Measurements from ENCODE around the gene ATP6V0A4.
"Not testable (repeated sequence)": the region's sequence is repeated elsewhere in the genome, so short reads cannot be mapped to it uniquely, and the experiment has no call there.

Gene ATP6V0A4

DNA sequence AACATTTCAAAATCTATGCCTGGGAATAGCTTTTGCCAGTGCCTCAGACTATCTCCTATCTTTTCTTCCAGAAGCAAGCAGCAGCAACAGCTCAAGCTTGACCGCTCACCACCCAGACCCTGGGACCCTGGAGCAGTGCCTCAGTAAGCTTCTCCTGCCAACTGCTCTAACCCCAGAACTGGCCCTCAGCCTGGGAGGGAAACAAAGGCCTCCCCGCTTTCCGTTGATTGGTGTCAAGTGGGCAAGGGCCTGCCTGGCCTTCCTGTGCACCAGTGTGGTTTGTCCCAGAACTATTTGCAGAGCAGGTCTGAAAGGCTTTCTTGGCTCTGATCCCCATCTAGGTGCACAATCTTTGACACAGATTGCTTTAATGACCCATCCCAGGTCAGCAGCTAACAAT is 3.3 kb upstream of the ATP6V0A4 start:
- Histone ChIP-seq H4K20me1 (ENCODE audit: low read depth, low read length) (no peaks in the 10 kb centered on the region), H3K9me2 (replicated peaks; ENCODE audit: insufficient read depth, low read length) (no peaks in the 10 kb centered on the region), H3K4me3 (ENCODE audit: insufficient read depth, low read length, poor library complexity, severe bottlenecking) (no peak overlapping the region), H3K4me2 (ENCODE audit: low read depth, low read length, poor library complexity, severe bottlenecking) (no peak overlapping the region), H3K9ac (ENCODE audit: low read length) (no peak overlapping the region), H3F3A (ENCODE audit: insufficient read depth) (no peaks in the 10 kb centered on the region), H3K27ac (ENCODE audit: low read depth, low read length) (no peak overlapping the region), H3K79me2 (ENCODE audit: insufficient read depth, low read length) (no peaks in the 10 kb centered on the region), H3K36me3 (ENCODE audit: low read length) (no peaks in the 10 kb centered on the region), H2AFZ (ENCODE audit: low read depth, low read length, severe bottlenecking) (no peak overlapping the region), H3K27me3 (ENCODE audit: low read length) (no peaks in the 10 kb centered on the region), H3K9me3 (ENCODE audit: insufficient read depth, low read length) (no peaks in the 10 kb centered on the region)
- TF ChIP-seq EZH2phosphoT487 (conservative IDR thresholded peaks at IDR 0.05; ENCODE audit: low read length) = no peak
- TF ChIP-seq, protein P1, sequence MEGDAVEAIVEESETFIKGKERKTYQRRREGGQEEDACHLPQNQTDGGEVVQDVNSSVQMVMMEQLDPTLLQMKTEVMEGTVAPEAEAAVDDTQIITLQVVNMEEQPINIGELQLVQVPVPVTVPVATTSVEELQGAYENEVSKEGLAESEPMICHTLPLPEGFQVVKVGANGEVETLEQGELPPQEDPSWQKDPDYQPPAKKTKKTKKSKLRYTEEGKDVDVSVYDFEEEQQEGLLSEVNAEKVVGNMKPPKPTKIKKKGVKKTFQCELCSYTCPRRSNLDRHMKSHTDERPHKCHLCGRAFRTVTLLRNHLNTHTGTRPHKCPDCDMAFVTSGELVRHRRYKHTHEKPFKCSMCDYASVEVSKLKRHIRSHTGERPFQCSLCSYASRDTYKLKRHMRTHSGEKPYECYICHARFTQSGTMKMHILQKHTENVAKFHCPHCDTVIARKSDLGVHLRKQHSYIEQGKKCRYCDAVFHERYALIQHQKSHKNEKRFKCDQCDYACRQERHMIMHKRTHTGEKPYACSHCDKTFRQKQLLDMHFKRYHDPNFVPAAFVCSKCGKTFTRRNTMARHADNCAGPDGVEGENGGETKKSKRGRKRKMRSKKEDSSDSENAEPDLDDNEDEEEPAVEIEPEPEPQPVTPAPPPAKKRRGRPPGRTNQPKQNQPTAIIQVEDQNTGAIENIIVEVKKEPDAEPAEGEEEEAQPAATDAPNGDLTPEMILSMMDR (IDR thresholded peaks at IDR 0.05; ENCODE audit: insufficient read depth, low read length, poor library complexity, severe bottlenecking) = no peak

DNA sequence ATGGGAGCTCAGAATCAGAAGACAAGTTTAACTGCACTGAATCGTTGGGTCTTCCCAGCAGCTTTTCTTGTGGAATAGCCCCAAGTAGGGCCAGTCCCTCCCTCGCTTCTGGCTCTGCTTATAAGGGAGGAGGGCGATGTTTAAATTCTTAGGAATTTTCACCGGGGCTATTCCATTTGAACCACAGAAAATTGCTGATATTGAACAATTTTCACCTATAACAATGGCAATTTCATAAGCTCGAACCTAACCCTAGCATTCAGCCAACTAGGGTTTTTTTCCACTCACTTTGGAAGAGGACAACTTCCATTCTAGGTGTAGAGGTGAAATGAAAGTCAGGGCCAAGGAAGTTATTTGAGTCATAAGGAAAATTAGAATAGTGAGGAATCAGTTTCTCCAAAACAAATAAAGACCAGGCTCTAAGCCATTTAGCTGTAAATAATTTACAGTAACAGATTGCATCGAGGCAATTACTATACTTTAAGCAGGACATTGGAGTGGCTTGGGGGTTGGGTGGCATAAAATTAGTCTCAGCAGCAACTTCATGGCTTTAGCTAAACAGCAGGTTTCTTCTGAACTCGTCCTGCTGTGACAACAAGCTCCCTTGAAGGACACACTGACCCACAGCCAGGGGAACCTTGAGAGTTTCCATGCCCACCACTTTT is 1.5 kb upstream of the ATP6V0A4 start:
- Histone ChIP-seq H3K9me3 (ENCODE audit: insufficient read depth, low read length) (no peaks in the 10 kb centered on the region), H3K36me3 (ENCODE audit: low read length) (no peaks in the 10 kb centered on the region), H2AFZ (ENCODE audit: low read depth, low read length, severe bottlenecking) (no peak overlapping the region), H3K27ac (ENCODE audit: low read depth, low read length) (no peak overlapping the region), H3K9ac (ENCODE audit: low read length) (no peak overlapping the region), H3K4me3 (ENCODE audit: insufficient read depth, low read length, poor library complexity, severe bottlenecking) (no peak overlapping the region), H3K79me2 (ENCODE audit: insufficient read depth, low read length) (no peaks in the 10 kb centered on the region), H3F3A (ENCODE audit: insufficient read depth) (no peaks in the 10 kb centered on the region), H3K4me2 (ENCODE audit: low read depth, low read length, poor library complexity, severe bottlenecking) (no peak overlapping the region), H4K20me1 (ENCODE audit: low read depth, low read length) (no peaks in the 10 kb centered on the region), H3K9me2 (replicated peaks; ENCODE audit: insufficient read depth, low read length) (no peaks in the 10 kb centered on the region), H3K27me3 (ENCODE audit: low read length) (no peaks in the 10 kb centered on the region)
- no peak for TF ChIP-seq EZH2phosphoT487 (conservative IDR thresholded peaks at IDR 0.05; ENCODE audit: low read length)
- TF ChIP-seq, protein P1 (IDR thresholded peaks at IDR 0.05; ENCODE audit: insufficient read depth, low read length, poor library complexity, severe bottlenecking) = no peak

DNA sequence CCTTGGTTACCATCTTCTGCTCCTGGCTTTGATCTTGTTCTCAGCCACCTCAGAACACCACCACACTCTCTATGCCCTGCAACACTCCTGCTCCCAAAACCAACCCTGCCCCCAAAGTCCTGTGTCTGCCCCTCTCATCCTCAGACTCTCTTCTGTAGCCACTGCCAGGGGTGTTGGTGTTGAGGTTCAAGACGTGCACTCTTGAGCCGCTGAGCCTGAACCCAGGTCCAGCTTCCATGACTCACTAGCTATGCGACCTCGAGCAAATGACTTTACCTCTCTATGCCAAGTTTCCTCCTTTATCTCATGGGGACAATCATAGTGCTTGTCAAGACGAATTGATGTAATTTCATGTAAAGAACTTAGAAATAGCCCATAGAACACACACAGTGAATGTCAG is 840 bp upstream of the ATP6V0A4 start:
- Histone ChIP-seq H3F3A (ENCODE audit: insufficient read depth) (no peaks in the 10 kb centered on the region), H3K4me3 (ENCODE audit: insufficient read depth, low read length, poor library complexity, severe bottlenecking) (no peak overlapping the region), H3K9me3 (ENCODE audit: insufficient read depth, low read length) (no peaks in the 10 kb centered on the region), H3K4me2 (ENCODE audit: low read depth, low read length, poor library complexity, severe bottlenecking) (no peak overlapping the region), H3K79me2 (ENCODE audit: insufficient read depth, low read length) (no peaks in the 10 kb centered on the region), H4K20me1 (ENCODE audit: low read depth, low read length) (no peaks in the 10 kb centered on the region), H3K36me3 (ENCODE audit: low read length) (no peaks in the 10 kb centered on the region), H2AFZ (ENCODE audit: low read depth, low read length, severe bottlenecking) (no peak overlapping the region), H3K27me3 (ENCODE audit: low read length) (no peaks in the 10 kb centered on the region), H3K9ac (ENCODE audit: low read length) (no peak overlapping the region), H3K27ac (ENCODE audit: low read depth, low read length) (no peak overlapping the region), H3K9me2 (replicated peaks; ENCODE audit: insufficient read depth, low read length) (no peaks in the 10 kb centered on the region)
- TF ChIP-seq EZH2phosphoT487 (conservative IDR thresholded peaks at IDR 0.05; ENCODE audit: low read length) = no peak
- TF ChIP-seq, protein P1 (IDR thresholded peaks at IDR 0.05; ENCODE audit: insufficient read depth, low read length, poor library complexity, severe bottlenecking) = no peak

DNA sequence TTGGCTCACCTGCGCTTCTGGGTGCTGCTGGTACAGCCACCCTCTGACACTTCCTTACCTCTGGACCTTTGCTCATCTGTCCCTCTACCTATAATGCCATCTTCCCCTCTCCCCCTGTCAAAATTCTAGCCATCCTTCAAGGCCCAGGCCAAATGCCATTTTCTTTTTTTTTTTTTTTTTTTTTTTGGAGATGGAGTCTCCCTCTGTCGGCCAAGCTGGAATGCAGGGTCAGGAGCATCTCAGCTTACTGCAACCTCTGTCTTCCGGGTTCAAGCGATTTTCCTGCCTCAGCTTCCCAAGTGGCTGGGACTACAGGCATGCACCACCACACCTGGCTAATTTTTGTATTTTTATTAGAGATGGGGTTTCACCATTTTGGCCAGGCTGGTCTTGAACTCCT is 950 bp downstream of the ATP6V0A4 start:
- H3K9me3 ChIP-seq (ENCODE audit: insufficient read depth, low read length); H3K27me3 ChIP-seq (ENCODE audit: low read length); H3K9ac ChIP-seq (ENCODE audit: low read length); H4K20me1 ChIP-seq (ENCODE audit: low read depth, low read length); H3K4me2 ChIP-seq (ENCODE audit: low read depth, low read length, poor library complexity, severe bottlenecking); H3K9me2 ChIP-seq (replicated peaks; ENCODE audit: insufficient read depth, low read length); H2AFZ ChIP-seq (ENCODE audit: low read depth, low read length, severe bottlenecking); H3K79me2 ChIP-seq (ENCODE audit: insufficient read depth, low read length); H3F3A ChIP-seq (ENCODE audit: insufficient read depth); H3K4me3 ChIP-seq (ENCODE audit: insufficient read depth, low read length, poor library complexity, severe bottlenecking); H3K36me3 ChIP-seq (ENCODE audit: low read length); H3K27ac ChIP-seq (ENCODE audit: low read depth, low read length): not testable (repeated sequence)
